ENCODE results near the gene CCNB1.

GRCh38 chr5:69129413-69129812 is 37.5 kb upstream of the CCNB1 start:
- TF ChIP-seq RAD21 (IDR thresholded peaks at IDR 0.05; ENCODE audit: low read depth) (no peak), SP1 (IDR thresholded peaks at IDR 0.05; ENCODE audit: low read depth) (no peak), POLR2AphosphoS5 (IDR thresholded peaks at IDR 0.05; ENCODE audit: low read depth, low read length) (no peak), ZBTB33 (IDR thresholded peaks at IDR 0.05; ENCODE audit: extremely low read depth, insufficient replicate concordance, low read length) (no peak), POLR2A (IDR thresholded peaks at IDR 0.05; ENCODE audit: borderline replicate concordance, extremely low read depth, insufficient read depth, insufficient read length) (no peak), REST (IDR thresholded peaks at IDR 0.05; ENCODE audit: low read depth) (no peak), JUND (IDR thresholded peaks at IDR 0.05) (no peak), ZNF274 (IDR thresholded peaks at IDR 0.05; ENCODE audit: low read depth, low read length) (no peak)
- TF ChIP-seq, protein P1, sequence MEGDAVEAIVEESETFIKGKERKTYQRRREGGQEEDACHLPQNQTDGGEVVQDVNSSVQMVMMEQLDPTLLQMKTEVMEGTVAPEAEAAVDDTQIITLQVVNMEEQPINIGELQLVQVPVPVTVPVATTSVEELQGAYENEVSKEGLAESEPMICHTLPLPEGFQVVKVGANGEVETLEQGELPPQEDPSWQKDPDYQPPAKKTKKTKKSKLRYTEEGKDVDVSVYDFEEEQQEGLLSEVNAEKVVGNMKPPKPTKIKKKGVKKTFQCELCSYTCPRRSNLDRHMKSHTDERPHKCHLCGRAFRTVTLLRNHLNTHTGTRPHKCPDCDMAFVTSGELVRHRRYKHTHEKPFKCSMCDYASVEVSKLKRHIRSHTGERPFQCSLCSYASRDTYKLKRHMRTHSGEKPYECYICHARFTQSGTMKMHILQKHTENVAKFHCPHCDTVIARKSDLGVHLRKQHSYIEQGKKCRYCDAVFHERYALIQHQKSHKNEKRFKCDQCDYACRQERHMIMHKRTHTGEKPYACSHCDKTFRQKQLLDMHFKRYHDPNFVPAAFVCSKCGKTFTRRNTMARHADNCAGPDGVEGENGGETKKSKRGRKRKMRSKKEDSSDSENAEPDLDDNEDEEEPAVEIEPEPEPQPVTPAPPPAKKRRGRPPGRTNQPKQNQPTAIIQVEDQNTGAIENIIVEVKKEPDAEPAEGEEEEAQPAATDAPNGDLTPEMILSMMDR (IDR thresholded peaks at IDR 0.05 in 2 of 3, conservative IDR thresholded peaks at IDR 0.05 in 1 of 3; ENCODE audit: borderline replicate concordance in 1 of 3, insufficient read depth in 1 of 3, low read depth in 2 of 3, low read length in 2 of 3): no peak
- TF ChIP-seq, protein P2, sequence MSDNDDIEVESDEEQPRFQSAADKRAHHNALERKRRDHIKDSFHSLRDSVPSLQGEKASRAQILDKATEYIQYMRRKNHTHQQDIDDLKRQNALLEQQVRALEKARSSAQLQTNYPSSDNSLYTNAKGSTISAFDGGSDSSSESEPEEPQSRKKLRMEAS (IDR thresholded peaks at IDR 0.05): no peak

All from HCT116 (cell line).